Activated naive CD4-positive, alpha-beta T cell treated with anti-CD3 and anti-CD28 coated beads, Interleukin-2, amount 50 U/mL, for 24 hours (primary cell): ENCODE data around the gene KRT6B.

Experiments
- H3K27ac Mint-ChIP-seq: one replicate; pipeline ENCODE4 v1.8.0; 2021; ENCODE audit warnings: mild to moderate bottlenecking, mixed read lengths
- H3K27me3 Mint-ChIP-seq: one replicate; pipeline ENCODE4 v1.8.0; 2021; ENCODE audit warnings: mixed read lengths
- H3K36me3 Mint-ChIP-seq: one replicate; pipeline ENCODE4 v1.8.0; 2021; ENCODE audit warnings: mixed read lengths
- H3K4me1 Mint-ChIP-seq: one replicate; pipeline ENCODE4 v1.8.0; 2021; ENCODE audit warnings: mixed read lengths
- H3K4me3 Mint-ChIP-seq: one replicate; pipeline ENCODE4 v1.8.0; 2021; ENCODE audit warnings: mild to moderate bottlenecking, mixed read lengths
- H3K9me3 Mint-ChIP-seq: one replicate; pipeline ENCODE4 v1.8.0; 2021; ENCODE audit warnings: mixed read lengths

Gene KRT6B

DNA sequence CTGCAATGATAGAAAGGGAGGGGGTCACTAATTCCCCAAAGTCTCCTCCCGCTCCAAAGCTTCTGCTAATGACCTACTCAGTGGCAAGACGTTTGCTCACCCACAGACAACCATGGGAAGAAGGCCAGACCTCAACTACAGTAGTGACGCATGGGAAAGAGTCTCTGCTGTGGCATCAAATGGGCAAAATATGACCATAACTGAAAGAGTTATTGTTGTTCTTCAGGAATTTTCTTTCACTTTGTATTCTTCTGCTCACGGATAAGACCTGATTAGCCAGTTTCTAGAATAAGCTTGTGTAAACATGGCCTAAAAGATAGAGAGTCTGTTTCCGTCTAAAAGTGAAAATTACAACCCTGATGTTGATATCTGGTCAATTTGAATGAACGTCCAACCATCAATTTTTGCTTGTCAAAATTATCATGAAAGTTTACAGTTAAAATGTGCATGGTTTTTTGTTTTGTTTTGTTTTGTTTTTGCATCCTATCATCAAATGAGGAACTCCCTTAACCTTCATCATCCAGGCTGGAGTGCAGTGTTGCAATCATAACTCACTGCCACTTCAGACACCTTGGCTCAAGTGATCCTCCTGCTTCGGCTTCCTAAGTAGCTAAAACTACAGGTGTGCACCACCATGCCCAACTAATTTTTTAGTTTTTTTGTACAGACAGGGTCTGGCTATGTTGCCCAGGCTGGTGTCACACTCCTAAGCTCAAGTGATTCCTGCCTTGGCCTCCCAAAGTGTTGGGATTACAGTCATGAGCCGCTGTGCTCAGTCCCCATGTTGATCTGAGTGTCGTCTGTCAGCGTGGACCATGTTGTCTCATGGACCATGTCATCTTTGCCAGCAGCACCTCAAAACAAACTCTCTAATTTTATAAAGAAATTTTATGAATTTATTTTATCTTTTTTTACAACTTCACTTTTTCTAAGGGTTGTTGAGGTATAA lies 7.0 kb downstream of the KRT6B start:
- Mint-ChIP-seq H3K4me1 (no peaks in the 10 kb centered on the region), H3K27ac (no peak overlapping the region), H3K27me3 (peaks cover 11% of the 10 kb centered on the region), H3K36me3 (no peaks in the 10 kb centered on the region), H3K4me3 (no peak overlapping the region), H3K9me3 (no peaks in the 10 kb centered on the region)

DNA sequence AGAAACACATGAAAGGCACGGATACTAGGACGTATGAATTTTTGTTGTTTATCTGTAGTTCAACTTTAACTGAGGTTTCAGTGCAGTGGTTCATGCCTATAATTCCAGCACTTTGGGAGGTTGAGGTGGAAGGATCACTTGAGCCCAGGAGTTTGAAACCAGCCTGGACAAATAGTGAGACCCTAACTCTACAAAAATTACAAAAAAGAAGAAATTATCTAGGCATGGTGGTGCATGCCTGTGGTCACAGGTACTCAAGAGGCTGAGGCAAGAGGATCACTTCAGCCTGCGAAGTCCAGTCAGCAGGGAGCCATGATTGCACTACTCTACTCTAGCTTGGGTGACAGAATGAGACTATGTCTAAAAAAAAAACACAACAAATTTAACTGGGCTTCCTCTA lies 8.0 kb downstream of the KRT6B start:
- Mint-ChIP-seq H3K4me3 (no peak overlapping the region), H3K4me1 (no peaks in the 10 kb centered on the region), H3K27ac (no peak overlapping the region), H3K36me3 (no peaks in the 10 kb centered on the region), H3K9me3 (no peaks in the 10 kb centered on the region), H3K27me3 (peaks cover 10% of the 10 kb centered on the region)

DNA sequence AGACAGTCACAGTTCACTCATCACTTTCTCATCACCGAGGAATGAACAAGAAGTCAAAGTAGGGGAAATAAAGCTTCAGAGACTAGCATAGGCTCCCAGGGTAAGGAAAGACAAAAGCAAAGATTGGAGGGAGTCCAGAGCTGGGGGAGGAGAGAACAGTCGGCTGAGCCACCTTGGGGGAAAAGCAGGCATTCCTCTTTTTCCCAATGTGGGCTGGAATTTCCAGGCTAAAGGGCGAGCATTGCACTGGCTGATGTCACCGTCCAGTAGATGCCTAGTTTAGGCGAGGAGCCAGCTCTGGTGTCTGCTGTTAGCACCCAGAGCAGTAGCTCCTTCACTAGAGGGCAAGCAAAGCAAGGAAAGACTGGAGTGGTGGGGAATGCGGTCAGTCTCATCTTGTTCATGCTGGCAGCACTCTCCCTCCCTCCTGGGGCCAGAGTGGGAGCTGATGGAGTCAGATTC lies 9.3 kb downstream of the KRT6B start:
- no peaks in the 10 kb centered on the region for H3K4me1 Mint-ChIP-seq
- peaks cover 10% of the 10 kb centered on the region for H3K27me3 Mint-ChIP-seq

DNA sequence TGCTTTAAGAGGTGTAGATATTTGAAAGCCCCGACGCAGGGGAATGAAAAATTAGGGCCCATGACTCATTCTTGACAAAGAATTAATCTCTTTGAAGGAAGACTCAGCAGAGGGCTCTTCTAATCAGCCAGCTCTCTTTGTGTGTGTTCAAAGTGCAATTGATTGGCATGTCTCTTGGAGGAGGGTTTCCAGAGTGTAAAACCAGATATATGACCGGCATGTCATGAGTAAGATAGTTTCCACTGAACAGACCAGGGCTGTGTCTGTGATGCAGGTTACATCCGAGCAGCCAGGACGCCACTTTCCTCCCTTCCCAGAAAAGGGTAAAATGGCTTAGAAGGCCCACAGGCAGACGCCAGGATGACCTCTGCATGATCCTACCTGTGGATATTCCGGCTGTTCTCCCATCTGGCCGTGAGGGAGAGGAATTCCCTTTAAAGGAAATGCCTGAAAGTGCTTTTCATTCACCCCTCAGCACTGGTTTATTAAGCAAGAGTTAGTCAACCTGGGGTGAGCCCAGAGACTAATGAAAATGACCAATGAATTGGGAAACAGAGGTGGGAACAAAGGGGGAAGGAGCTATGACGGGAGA lies 10.5 kb downstream of the KRT6B start:
- H3K27ac Mint-ChIP-seq = no peak overlapping the region
- H3K27me3 Mint-ChIP-seq = peaks cover 12% of the 10 kb centered on the region
- no peaks in the 10 kb centered on the region for H3K36me3 Mint-ChIP-seq
- no peaks in the 10 kb centered on the region for H3K4me1 Mint-ChIP-seq
- H3K4me3 Mint-ChIP-seq = no peak overlapping the region
- H3K9me3 Mint-ChIP-seq = no peaks in the 10 kb centered on the region

More for the DNA sequence above, 9.3 kb downstream of the KRT6B start:
- peak overlapping the region; percentile 56 for H3K27ac Mint-ChIP-seq
- no peaks in the 10 kb centered on the region for H3K9me3 Mint-ChIP-seq
- H3K36me3 Mint-ChIP-seq = no peaks in the 10 kb centered on the region
- no peak overlapping the region for H3K4me3 Mint-ChIP-seq

DNA sequence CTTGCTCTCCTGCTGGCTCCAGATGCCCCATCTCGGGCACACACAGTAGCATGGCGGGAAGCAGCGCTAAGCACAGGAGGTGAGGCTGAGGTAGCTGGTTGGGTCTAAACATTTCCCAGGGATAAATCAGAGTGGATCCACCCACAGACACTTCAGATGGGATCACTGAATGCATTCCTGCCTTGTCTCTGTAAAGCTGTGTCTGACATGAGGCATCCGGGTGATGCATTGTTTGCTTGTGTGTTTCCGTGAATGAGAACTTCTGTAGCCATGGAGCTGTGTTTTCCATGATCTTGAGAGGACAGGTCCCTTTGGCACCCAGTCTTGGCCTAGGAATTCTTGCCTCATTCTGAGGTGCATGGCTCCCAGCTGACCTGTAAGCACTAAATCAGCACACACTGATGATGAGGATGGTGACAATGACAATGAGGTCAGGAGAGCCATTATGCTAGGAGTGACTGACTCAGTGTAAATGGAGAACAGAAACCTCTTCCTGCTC lies 11.1 kb downstream of the KRT6B start:
- Mint-ChIP-seq H3K9me3 (no peaks in the 10 kb centered on the region), H3K27me3 (peaks cover 12% of the 10 kb centered on the region), H3K4me1 (no peaks in the 10 kb centered on the region), H3K27ac (no peak overlapping the region), H3K4me3 (no peak overlapping the region), H3K36me3 (no peaks in the 10 kb centered on the region)

DNA sequence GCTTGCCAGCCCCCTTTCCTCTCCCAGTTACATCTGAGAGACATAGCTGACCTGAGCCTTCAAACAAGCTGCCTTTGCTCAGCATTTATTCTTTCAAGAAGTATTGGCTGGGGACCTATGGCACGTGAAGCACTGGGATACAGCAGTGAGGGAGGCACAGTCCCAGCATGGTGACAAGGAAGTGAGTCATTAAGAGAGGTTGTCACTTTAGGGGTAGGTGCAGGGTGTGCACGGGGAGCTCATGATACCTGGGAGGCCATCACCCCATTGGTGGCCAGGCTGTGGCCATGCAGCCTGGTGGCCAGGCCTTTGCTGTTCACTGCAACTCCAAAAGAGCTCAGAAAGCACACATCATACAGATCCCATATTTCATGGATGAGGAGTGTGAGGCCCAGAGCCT lies 12.1 kb downstream of the KRT6B start:
- H3K36me3 Mint-ChIP-seq = no peaks in the 10 kb centered on the region
- no peaks in the 10 kb centered on the region for H3K9me3 Mint-ChIP-seq
- no peaks in the 10 kb centered on the region for H3K4me1 Mint-ChIP-seq
- peaks cover 17% of the 10 kb centered on the region for H3K27me3 Mint-ChIP-seq
- no peak overlapping the region for H3K27ac Mint-ChIP-seq
- H3K4me3 Mint-ChIP-seq = no peak overlapping the region

DNA sequence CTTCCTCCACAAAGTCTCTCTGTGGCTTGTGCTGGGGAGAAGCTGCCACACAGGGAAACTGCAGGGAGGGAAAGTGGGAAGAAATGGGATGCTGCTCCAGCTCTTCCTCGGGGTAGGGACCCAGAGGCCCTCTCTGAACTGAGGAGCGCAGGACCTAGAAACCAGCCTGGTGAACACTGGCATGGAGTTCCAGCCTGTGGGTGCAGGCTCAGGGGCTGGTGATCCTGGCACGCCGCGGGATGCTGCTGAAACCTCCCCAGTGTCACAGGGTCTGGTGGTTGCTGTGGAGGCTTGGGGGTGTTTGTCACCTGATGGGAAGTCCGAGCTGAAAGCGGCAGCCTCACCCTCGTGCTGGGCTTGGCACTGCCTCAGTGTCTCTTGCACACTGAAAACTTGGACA lies 12.5 kb downstream of the KRT6B start:
- H3K4me1 Mint-ChIP-seq = no peaks in the 10 kb centered on the region
- H3K27ac Mint-ChIP-seq = no peak overlapping the region
- peaks cover 19% of the 10 kb centered on the region for H3K27me3 Mint-ChIP-seq
- H3K4me3 Mint-ChIP-seq = no peak overlapping the region
- no peaks in the 10 kb centered on the region for H3K36me3 Mint-ChIP-seq
- H3K9me3 Mint-ChIP-seq = no peaks in the 10 kb centered on the region

DNA sequence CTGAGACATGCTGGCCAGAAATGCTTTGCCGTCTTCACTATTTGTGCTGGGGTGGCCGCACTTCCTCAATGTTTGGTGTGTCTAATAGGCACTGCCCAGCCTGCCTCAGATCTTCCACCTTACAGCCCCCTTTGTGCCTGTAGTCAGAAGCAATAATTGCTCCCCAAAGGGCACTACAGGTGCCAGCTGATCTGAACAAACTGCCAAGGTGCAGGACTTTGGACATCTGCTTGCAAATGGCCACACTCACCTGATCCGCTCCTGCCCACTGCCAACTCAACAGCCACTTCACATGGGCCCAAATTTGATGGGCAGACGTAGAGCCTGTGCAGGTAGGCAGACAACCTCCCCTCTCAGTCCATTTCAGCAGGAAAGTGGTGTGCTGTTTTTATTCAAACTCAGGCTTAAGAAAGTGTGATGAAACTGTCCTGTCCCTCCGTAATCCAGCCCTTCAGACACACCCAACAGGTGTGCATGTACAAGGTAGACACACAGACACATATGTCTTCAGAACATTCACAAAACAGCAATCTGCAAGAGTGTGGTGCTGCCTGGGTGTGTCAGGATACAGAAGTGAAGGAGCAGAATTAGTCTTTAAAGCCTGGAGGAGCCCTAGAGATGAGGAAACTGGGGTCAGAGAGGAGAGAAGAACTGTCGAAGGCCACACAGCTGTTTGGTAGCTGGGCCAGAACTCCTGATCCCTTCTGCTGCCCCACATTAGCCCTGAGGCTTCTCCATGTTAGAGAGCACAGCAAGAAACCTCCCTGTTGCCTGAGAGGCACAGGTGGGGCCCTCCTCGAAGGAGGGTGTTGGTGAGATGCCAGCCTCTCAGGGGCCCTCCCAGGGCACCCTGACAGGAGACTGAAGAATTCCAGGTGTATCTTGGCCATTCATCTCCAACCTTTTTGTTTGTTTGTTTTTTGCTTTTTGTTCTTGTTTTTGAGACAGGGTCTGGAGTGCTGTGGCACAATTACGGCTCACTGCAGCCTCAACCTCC lies 13.3 kb downstream of the KRT6B start:
- Mint-ChIP-seq H3K4me3 (no peak overlapping the region), H3K27me3 (peaks cover 19% of the 10 kb centered on the region), H3K27ac (no peak overlapping the region), H3K9me3 (no peaks in the 10 kb centered on the region), H3K4me1 (no peaks in the 10 kb centered on the region), H3K36me3 (no peaks in the 10 kb centered on the region)

DNA sequence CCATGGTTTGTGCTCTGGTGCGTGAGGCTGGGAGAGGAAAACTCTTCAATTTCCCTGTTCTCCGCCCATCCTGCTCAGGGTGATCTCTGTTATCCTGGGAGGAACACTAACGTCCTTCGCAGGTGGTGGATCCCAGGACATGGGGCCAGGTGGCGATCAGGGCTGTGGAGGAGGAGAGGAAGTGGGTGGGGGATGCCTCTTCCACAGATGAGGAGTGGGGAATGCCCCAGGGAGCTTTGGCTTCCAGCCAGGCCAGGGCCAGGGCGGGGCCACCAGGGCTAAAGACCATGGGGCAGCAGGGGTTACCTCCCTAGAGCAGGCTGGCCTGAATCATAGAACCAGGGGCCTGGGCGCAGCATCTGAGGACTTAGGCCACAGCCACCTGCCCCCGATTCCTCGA lies 14.4 kb downstream of the KRT6B start:
- Mint-ChIP-seq H3K4me3 (no peak overlapping the region), H3K4me1 (no peaks in the 10 kb centered on the region), H3K27me3 (peaks cover 18% of the 10 kb centered on the region), H3K27ac (no peak overlapping the region), H3K36me3 (no peaks in the 10 kb centered on the region), H3K9me3 (no peaks in the 10 kb centered on the region)

DNA sequence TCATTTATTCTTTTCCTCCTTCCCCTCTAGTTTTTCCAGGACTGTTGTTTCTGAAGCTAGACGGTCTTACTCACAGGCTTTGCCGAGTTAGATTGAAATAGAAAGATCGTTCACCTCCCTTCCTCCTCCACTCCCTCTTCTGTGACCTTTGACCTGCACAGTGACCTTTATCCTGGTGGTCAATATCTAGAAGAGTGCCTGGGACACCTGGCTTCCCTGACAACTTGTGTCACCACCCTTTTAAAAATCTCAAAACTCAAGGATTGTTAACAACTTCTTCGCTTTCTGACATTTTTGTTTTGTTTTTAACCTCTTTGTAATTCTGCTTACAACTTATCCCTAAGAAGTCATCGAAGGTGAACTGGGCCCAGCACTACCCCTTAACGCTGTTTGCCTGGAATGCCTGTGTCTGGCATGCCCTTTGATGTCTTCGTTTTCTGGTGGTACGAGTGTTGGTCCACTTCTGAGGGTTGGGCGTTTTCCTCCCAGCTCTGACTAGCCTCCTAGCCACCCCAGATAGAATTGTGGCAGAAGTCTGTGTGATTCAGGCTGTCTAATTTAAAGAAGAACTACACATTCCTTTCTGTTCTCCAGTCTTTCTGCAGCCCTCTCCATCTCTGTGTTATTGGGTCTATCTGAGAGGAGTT lies 15.0 kb downstream of the KRT6B start:
- H3K36me3 Mint-ChIP-seq = no peaks in the 10 kb centered on the region
- H3K9me3 Mint-ChIP-seq = no peaks in the 10 kb centered on the region
- H3K27me3 Mint-ChIP-seq = peaks cover 14% of the 10 kb centered on the region
- peak overlapping the region; percentile 17 for H3K27ac Mint-ChIP-seq
- H3K4me3 Mint-ChIP-seq = no peak overlapping the region
- no peaks in the 10 kb centered on the region for H3K4me1 Mint-ChIP-seq

DNA sequence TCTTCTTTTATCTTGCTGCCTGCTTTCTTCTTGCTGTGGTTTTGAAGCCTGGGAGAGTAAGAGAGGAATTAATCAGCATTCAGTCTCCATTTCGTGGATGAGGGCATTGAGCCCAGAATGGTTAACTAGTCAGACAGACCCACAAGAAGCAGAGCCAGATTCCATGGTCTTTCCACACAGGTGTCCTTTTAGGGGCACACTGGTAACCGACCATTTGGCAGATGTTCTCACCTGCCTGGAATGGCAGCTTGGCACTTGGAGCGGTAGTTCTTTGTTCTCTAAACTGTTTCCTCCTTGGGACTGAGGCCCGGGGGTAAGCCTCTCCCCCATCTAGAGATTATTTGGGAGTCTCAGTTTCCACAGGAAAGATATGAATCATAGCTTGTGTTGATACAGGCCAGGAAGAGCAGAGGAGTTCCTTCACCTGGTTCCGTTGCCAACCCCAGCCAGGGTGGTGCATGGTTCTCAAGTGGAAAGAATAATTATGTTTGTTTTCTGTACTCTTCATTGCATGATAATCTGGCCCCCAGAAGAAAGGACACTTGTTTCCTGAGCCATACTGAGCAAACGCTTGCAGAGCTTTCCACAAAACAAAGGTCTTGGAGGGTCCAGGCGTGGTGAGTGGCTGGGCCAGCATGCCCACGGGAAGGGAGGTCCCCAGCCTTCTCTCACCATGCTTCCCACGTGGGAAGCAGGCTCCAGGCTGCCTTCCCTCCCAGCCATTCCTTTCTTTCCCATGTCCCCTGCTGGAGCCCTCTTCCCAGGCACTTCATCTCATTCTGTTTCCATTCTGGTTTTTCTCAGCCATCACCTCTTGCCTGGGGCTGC lies 15.7 kb downstream of the KRT6B start:
- Mint-ChIP-seq H3K36me3 (no peaks in the 10 kb centered on the region), H3K27ac (peak overlapping the region; percentile 17), H3K9me3 (no peaks in the 10 kb centered on the region), H3K4me3 (no peak overlapping the region), H3K4me1 (no peaks in the 10 kb centered on the region), H3K27me3 (peaks cover 14% of the 10 kb centered on the region)

DNA sequence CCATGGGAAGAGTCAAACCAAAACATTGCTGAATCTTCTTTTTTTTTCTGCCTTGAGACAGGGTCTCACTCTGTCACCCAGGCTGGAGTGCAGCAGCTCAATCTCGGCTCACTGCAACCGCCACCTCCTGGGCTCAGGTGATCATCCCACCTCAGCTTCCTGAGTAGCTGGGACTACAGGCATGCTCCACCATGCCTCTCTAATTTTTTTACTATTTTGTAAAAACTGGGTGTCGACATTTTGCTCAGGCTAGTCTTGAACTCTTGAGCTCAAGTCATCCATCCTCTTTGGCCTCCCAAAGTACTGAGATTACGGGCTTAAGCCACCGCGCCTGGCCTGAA lies 16.3 kb downstream of the KRT6B start:
- Mint-ChIP-seq H3K4me3 (no peak overlapping the region), H3K27me3 (peaks cover 14% of the 10 kb centered on the region), H3K9me3 (no peaks in the 10 kb centered on the region), H3K36me3 (no peaks in the 10 kb centered on the region), H3K4me1 (no peaks in the 10 kb centered on the region), H3K27ac (no peak overlapping the region)

DNA sequence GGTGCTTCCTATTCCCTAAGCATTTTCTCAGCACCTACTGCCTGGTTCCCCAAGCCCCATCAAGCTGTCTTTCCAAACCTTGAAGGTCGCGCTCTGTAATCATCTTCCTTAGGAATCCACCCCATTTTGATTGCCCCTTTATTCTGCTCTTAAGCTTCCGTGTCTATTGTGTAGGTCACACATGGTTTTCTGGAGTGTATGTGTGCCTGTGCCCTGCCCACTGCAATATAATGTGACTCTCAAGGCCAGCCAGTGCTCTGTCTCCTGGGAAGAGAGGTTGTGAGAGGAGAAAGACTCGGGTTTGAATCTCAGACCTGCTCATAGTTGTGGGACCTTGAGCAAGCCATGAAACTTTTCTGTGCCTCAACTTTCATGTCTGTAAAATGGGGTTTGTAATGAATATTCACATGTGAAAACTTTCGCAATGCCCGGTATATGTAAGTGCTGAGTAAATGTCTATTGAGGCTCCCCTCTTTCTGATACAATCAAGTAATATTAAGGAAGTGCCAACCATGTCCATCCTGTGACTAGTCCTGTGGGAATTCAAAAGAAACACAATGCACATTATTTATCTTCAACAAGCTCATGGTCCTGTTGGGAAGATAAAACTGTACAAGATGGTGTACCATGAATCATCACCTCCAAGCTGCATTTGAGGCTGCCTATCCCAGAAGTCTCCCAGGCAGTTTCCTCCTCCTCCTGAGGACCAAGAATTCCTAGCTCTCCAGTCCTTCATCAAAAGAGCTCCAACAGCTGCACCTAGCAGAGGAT lies 17.0 kb downstream of the KRT6B start:
- Mint-ChIP-seq H3K36me3 (no peaks in the 10 kb centered on the region), H3K4me1 (no peaks in the 10 kb centered on the region), H3K27me3 (peaks cover 14% of the 10 kb centered on the region), H3K27ac (no peak overlapping the region), H3K4me3 (no peak overlapping the region), H3K9me3 (no peaks in the 10 kb centered on the region)
